GM12874 (cell line): ENCODE results near the gene URGCP.

Source experiments
- CTCF ChIP-seq: IDR thresholded peaks from 2 replicates; pipeline ENCODE4 v1.5.1; 2011; ENCODE audit warnings: low read depth, mild to moderate bottlenecking, control low read depth, low read length, moderate library complexity; ENCODE audit not compliant: insufficient read depth

URGCP gene

DNA sequence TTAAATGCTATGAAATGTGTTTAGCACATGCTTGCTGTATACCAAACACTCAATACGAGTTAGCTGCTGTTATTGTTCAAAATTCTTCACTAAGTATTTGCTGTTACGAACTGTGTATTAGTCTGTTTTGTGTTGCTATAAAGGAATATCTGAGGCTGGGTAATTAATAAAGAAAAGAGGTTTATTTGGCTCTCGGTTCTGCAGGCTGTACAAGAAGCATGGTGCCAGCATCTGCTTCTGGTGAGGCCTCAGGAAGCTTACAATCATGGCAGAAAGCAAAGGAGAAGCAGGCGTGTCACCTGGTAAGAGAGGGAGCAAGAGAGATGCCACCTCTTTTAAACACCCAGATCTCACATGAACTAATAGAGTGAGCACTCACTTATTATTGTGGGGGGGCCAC is 21.4 kb upstream of the URGCP start:
- TF ChIP-seq CTCF = no peak

- TF ChIP-seq CTCF = 0 out of 2 replicates have a peak, but pooled peaks have one; percentile 17
Measured at GRCh38 chr7:43926798-43927123, 20.4 kb upstream of the URGCP start.

GRCh38 chr7:43925984-43926797 is 19.8 kb upstream of the URGCP start, which contains the start of gene UBE2D4:
Gene UBE2D4 (plus strand): TSS chr7:43926436. CDS start chr7:43926533, 97 bp downstream.
- no peak for TF ChIP-seq CTCF

DNA sequence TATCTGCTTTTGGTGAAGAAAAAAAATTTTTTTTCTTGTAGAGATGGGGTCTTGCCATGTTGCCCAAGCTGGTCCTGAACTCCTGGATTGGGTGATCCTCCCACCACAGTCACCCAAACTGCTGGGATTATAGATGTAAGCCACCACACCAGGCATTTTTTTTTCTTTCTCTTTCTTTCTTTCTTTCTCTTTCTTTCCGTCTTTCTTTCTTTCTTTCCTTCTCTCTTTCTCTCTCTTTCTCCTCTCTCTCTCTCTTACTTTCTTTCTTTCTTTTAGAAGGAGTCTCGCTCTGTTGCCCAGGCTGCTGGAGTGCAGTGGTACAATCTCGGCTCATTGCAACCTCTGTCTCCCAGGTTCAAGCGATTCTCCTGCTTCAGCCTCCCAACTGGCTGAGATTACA is 16.3 kb upstream of the URGCP start:
- no peak for TF ChIP-seq CTCF

DNA sequence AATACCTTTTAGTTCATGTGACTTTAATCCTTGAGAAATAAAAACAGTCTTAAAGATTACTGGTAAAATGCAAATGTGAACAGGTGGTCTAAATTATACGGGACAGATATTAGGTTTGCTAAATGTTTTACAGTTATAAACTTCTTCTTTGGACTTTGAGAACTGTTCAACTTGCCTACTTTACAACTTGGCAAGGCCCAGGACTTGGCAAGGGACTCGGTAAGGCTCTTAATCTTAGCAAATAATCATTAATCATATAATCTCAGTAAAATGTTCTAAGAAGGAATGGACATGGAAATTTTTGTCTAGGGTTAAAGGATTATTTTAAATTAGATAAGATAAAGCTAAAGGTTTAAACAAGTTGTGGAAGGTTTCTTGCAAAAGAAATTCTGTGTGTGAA is 15.0 kb upstream of the URGCP start:
- no peak for TF ChIP-seq CTCF

DNA sequence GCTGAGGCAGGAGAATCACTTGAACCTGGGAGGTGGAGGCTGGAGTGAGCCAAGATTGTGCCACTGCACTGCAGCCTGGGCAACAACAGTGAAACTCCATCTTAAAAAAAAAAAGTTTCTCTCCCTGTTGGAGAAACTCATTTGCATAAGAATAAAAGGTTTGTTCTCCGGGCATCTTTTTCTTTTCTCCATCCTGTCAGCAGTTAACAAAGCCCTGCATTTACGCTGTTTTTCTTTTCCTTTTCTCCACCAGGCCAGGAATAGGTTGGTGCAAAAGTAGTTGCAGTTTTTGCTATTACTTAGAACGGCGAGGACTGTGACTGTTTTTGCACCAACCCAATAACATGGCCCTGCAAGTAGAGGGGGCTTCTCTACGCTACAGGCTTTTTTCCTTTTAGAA is 9.5 kb upstream of the URGCP start:
- TF ChIP-seq CTCF = no peak

- TF ChIP-seq CTCF = no peak
Measured at GRCh38 chr7:43914795-43915194, 8.4 kb upstream of the URGCP start.
